GM20431 (cell line): ENCODE data around the gene BARHL1.
"Not testable (repeated sequence)": the region's sequence is repeated elsewhere in the genome, so short reads cannot be mapped to it uniquely, and the experiment has no call there.

Experiments used
- in situ Hi-C: fragments of 300-500 bp; cut with MseI, MboI; formaldehyde crosslinking; loops from one replicate; pipeline ENCODE4 v1.15.0; 2020; ENCODE audit warnings: low sequenced_read_pairs; ENCODE audit not compliant: unreplicated experiment

Gene BARHL1

GRCh38 chr9:132555528-132555927, 26.9 kb upstream of the BARHL1 start:
- in situ Hi-C loops, result no loop called here

GRCh38 chr9:132556235-132556634, 26.2 kb upstream of the BARHL1 start:
- in situ Hi-C loops, result no loop called here

- in situ Hi-C loops, result no loop called here
Observed at GRCh38 chr9:132556714-132557113, 25.7 kb upstream of the BARHL1 start.

- in situ Hi-C loops, result no loop called here
Observed at GRCh38 chr9:132557159-132557558, 25.2 kb upstream of the BARHL1 start.

- in situ Hi-C loops, result no loop called here
Observed at GRCh38 chr9:132559711-132560110, 22.7 kb upstream of the BARHL1 start.

GRCh38 chr9:132560616-132561202, 21.7 kb upstream of the BARHL1 start:
- in situ Hi-C loops, result no loop called here

GRCh38 chr9:132562306-132562573, 20.2 kb upstream of the BARHL1 start:
- in situ Hi-C loops, result no loop called here

- in situ Hi-C loops, result no loop called here
Observed at GRCh38 chr9:132564526-132564925, 17.9 kb upstream of the BARHL1 start.

- in situ Hi-C loops, result not testable (repeated sequence)
Observed at GRCh38 chr9:132568787-132569186, 13.6 kb upstream of the BARHL1 start.

GRCh38 chr9:132571806-132572600, 10.4 kb upstream of the BARHL1 start:
- in situ Hi-C loops, result no loop called here

- in situ Hi-C loops, result no loop called here
Observed at GRCh38 chr9:132572921-132573320, 9.5 kb upstream of the BARHL1 start.

GRCh38 chr9:132575005-132575609, 7.3 kb upstream of the BARHL1 start:
- in situ Hi-C loops, result no loop called here

GRCh38 chr9:132575811-132576210, 6.6 kb upstream of the BARHL1 start:
- in situ Hi-C loops, result no loop called here

- in situ Hi-C loops, result no loop called here
Observed at GRCh38 chr9:132577119-132577518, 5.3 kb upstream of the BARHL1 start.

GRCh38 chr9:132578367-132578932, 4.0 kb upstream of the BARHL1 start:
- in situ Hi-C loops, result no loop called here

- in situ Hi-C loops, result no loop called here
Observed at GRCh38 chr9:132579427-132579798, 3.0 kb upstream of the BARHL1 start.

GRCh38 chr9:132582786-132583583, 579 bp downstream of the BARHL1 start:
- in situ Hi-C loops, result no loop called here

- in situ Hi-C loops, result no loop called here
Observed at GRCh38 chr9:132583584-132584304, 1.3 kb downstream of the BARHL1 start.

- in situ Hi-C loops, result no loop called here
Observed at GRCh38 chr9:132584601-132585560, 2.5 kb downstream of the BARHL1 start.
